Aorta (tissue), 5 donors: ENCODE measurements around the gene TRIM49D1. TPM values are rescaled to one million over a fixed set of nuclear protein-coding genes. Genes with fewer than 3 reads are reported as not detected.
A peak's percentile ranks its signal among the peaks of the same experiment; 100 is the strongest.
"Not testable (repeated sequence)": the region's sequence is repeated elsewhere in the genome, so short reads cannot be mapped to it uniquely, and the experiment has no call there.

Source experiments
- ATAC-seq: fragments of 200-7000 bp; cut with Tn5 transposase; one replicate; pipeline ENCODE4 v1.9.1; 2022; ENCODE audit warnings: moderate library complexity; ENCODE audit not compliant: low FRiP score
- DNase-seq, 2 donors: peaks; one replicate each; pipeline ENCODE4 v3.0.0-alpha.2; 2020
- H3K27ac ChIP-seq, 2 donors: one replicate each; pipeline ENCODE4 v1.5.1; 2013; ENCODE audit warnings: low read length in 2 of 2, mild to moderate bottlenecking in 2 of 2, moderate library complexity in 2 of 2, control low read depth in 1 of 2, inconsistent platforms in 1 of 2, low read depth in 1 of 2
- H3K27me3 ChIP-seq, 2 donors: one replicate each; pipeline ENCODE4 v1.6.1; 2013; ENCODE audit warnings: control low read depth in 1 of 2, low read length in 1 of 2, mild to moderate bottlenecking in 1 of 2, moderate library complexity in 1 of 2; ENCODE audit not compliant: insufficient read depth in 2 of 2, control insufficient read depth in 1 of 2
- H3K36me3 ChIP-seq, 2 donors: one replicate each; pipeline ENCODE4 v1.6.1; 2013; ENCODE audit warnings: control low read depth in 1 of 2, low read length in 1 of 2, mild to moderate bottlenecking in 1 of 2; ENCODE audit not compliant: insufficient read depth in 2 of 2, control insufficient read depth in 1 of 2
- H3K4me1 ChIP-seq, 2 donors: one replicate each; pipeline ENCODE4 v1.6.1; 2013; ENCODE audit warnings: low read length in 2 of 2, control low read depth in 1 of 2, mild to moderate bottlenecking in 1 of 2, moderate library complexity in 1 of 2; ENCODE audit not compliant: insufficient read depth in 2 of 2, control insufficient read depth in 1 of 2
- H3K4me3 ChIP-seq, 2 donors: one replicate each; pipeline ENCODE4 v1.5.1; 2013; ENCODE audit warnings: low read length in 2 of 2, control low read depth in 1 of 2, mild to moderate bottlenecking in 1 of 2
- H3K9me3 ChIP-seq: one replicate; pipeline ENCODE4 v1.6.1; 2013; ENCODE audit warnings: mild to moderate bottlenecking, low read length; ENCODE audit not compliant: control insufficient read depth
- WGBS, 2 donors: extraction: QIAGEN DNeasy Blood & Tissue Kit; methylation state at CpG; one replicate each; pipeline ENCODE4 v1.1.7; 2013; 5-methylcytosine and 5-hydroxymethylcytosine counted together
- intact Hi-C, 2 donors: fragments of 100-400 bp; cut with DNase I; formaldehyde crosslinking; loops; one replicate each; pipeline versions ENCODE4 v1.14.2 to v1.15.0; 2022
- polyA plus RNA-seq, 2 donors: library from polyadenylated mRNA; stranded (reverse); fragments of 200-250 nt; gene quantifications; one replicate each; pipeline ENCODE4 v1.2.3, GENCODE V29; 2013
- total RNA-seq, 2 donors: library from RNA; stranded (reverse); fragmentation: NEBNext Ultra II Directional; extraction: Animal tissue kit (Norgen Biotek cat#: 25700); gene quantifications; one replicate each; pipeline ENCODE4 v1.2.1, GENCODE V29; 2021
- donor health status: healthy with polysubstance abuse.
- donor health status: Bipolar disorder and iron deficiency.
- donor health status: DM: no; HTN: no; CAD: no.
- donor health status: DM: no; HTN: no; CAD: no.
- donor health status: DM: yes; HTN: yes; CAD: no.

Gene TRIM49D1
- total and polyA plus RNA-seq, 4 donors = not detected

GRCh38 chr11:89863906-89864704 is 57.9 kb downstream of the TRIM49D1 start:
- H3K4me3 ChIP-seq = not testable (repeated sequence)

More at GRCh38 chr11:89863906-89864704, 57.9 kb downstream of the TRIM49D1 start:
- WGBS, 2 donors = 2 to 4% methylated on average over 13 to 40 of the region's 66 CpGs
- H3K27ac ChIP-seq, ATAC-seq, H3K4me1 ChIP-seq, H3K36me3 ChIP-seq, intact Hi-C loops, H3K27me3 ChIP-seq, H3K9me3 ChIP-seq: not testable (repeated sequence)
- peak; percentile 44 to 70 for DNase-seq

Other genes with a start within 250 kb of the TRIM49D1 start
- not detected for gene TRIM77, start 211.9 kb downstream of the TRIM49D1 start, total RNA-seq
- gene TRIM77, start 211.9 kb downstream of the TRIM49D1 start, polyA plus RNA-seq = not detected
- not detected for gene TRIM49, start 113.7 kb downstream of the TRIM49D1 start, total RNA-seq
- not detected for gene TRIM49, start 113.7 kb downstream of the TRIM49D1 start, polyA plus RNA-seq
- not detected for gene TRIM64B, start 43.8 kb downstream of the TRIM49D1 start, total RNA-seq
- gene TRIM64B, start 43.8 kb downstream of the TRIM49D1 start, polyA plus RNA-seq = not detected
- gene TRIM49D2, start 1.8 kb upstream of the TRIM49D1 start, total RNA-seq = not detected
- not detected for gene TRIM49D2, start 1.8 kb upstream of the TRIM49D1 start, polyA plus RNA-seq
- not detected for gene TRIM64, start 43.8 kb upstream of the TRIM49D1 start, total RNA-seq
- not detected for gene TRIM64, start 43.8 kb upstream of the TRIM49D1 start, polyA plus RNA-seq
- gene TRIM49C, start 108.9 kb upstream of the TRIM49D1 start, total RNA-seq = not detected
- not detected for gene TRIM49C, start 108.9 kb upstream of the TRIM49D1 start, polyA plus RNA-seq
- gene UBTFL1, start 163.7 kb upstream of the TRIM49D1 start, total RNA-seq = not detected
- not detected for gene UBTFL1, start 163.7 kb upstream of the TRIM49D1 start, polyA plus RNA-seq
- 1 to 10 TPM in 1 of 2 donors, under 1 TPM in 1; 0.42 to 4.4 TPM for gene NAALAD2, start 212.4 kb upstream of the TRIM49D1 start, total RNA-seq
- gene NAALAD2, start 212.4 kb upstream of the TRIM49D1 start, polyA plus RNA-seq = under 1 TPM in 1 of 2 donors, not detected in 1; 0.13 TPM